ENCODE data around the gene ADGRA1. TPM values are rescaled to one million over a fixed set of nuclear protein-coding genes. Genes with fewer than 3 reads are reported as not detected.

Gene ADGRA1
- total RNA-seq, 1 experiment from 2014 or later = not detected

GRCh38 chr10:133167693-133168616 is 80.2 kb downstream of the ADGRA1 start:
- H3K4me3 Mint-ChIP-seq (ENCODE audit: unreplicated experiment) = no peak overlapping the region
- H3K27ac Mint-ChIP-seq (ENCODE audit: low read depth, unreplicated experiment) = no peak overlapping the region
- ChIA-PET CTCF (interaction anchor here (0.7 kb wide), 1 partner anchor 140 kb away, joined by 4 read pairs; no protein-coding TSS in a partner anchor), POLR2A (no interaction called here)
- no peaks in the 10 kb centered on the region for H3K27me3 Mint-ChIP-seq (ENCODE audit: insufficient read depth, unreplicated experiment)
- BruUV-seq (replicated peaks) = no TSS peak
- H3K4me1 Mint-ChIP-seq (ENCODE audit: insufficient read depth, unreplicated experiment) = no peaks in the 10 kb centered on the region
- H3K36me3 Mint-ChIP-seq (ENCODE audit: insufficient read depth, unreplicated experiment) = no peaks in the 10 kb centered on the region
- intact Hi-C loops (cut with micrococcal nuclease) = no loop called here
- H3K9me3 Mint-ChIP-seq (ENCODE audit: unreplicated experiment) = peaks cover 10% of the 10 kb centered on the region
- DNase-seq (ENCODE audit: unreplicated experiment) = no peak
- TF ChIP-seq CTCF (IDR thresholded peaks at IDR 0.05; ENCODE audit: unreplicated experiment) = no peak

GRCh38 chr10:133168617-133169031 is 80.9 kb downstream of the ADGRA1 start:
- ChIA-PET POLR2A (no interaction called here), CTCF (no interaction called here)
- H3K4me3 Mint-ChIP-seq (ENCODE audit: unreplicated experiment) = no peak overlapping the region
- no TSS peak for BruUV-seq (replicated peaks)
- no peaks in the 10 kb centered on the region for H3K36me3 Mint-ChIP-seq (ENCODE audit: insufficient read depth, unreplicated experiment)
- intact Hi-C loops (cut with micrococcal nuclease) = no loop called here
- peaks cover 8% of the 10 kb centered on the region for H3K9me3 Mint-ChIP-seq (ENCODE audit: unreplicated experiment)
- H3K4me1 Mint-ChIP-seq (ENCODE audit: insufficient read depth, unreplicated experiment) = no peaks in the 10 kb centered on the region
- no peak for DNase-seq (ENCODE audit: unreplicated experiment)
- no peak for TF ChIP-seq CTCF (IDR thresholded peaks at IDR 0.05; ENCODE audit: unreplicated experiment)
- H3K27ac Mint-ChIP-seq (ENCODE audit: low read depth, unreplicated experiment) = no peak overlapping the region
- H3K27me3 Mint-ChIP-seq (ENCODE audit: insufficient read depth, unreplicated experiment) = no peaks in the 10 kb centered on the region

GRCh38 chr10:133169173-133169947 is 81.6 kb downstream of the ADGRA1 start:
- DNase-seq (ENCODE audit: unreplicated experiment) = no peak
- ChIA-PET POLR2A (no interaction called here), CTCF (no interaction called here)
- Mint-ChIP-seq H3K4me1 (ENCODE audit: insufficient read depth, unreplicated experiment) (no peaks in the 10 kb centered on the region), H3K36me3 (ENCODE audit: insufficient read depth, unreplicated experiment) (no peaks in the 10 kb centered on the region), H3K4me3 (ENCODE audit: unreplicated experiment) (no peak overlapping the region), H3K27ac (ENCODE audit: low read depth, unreplicated experiment) (no peak overlapping the region), H3K27me3 (ENCODE audit: insufficient read depth, unreplicated experiment) (no peaks in the 10 kb centered on the region), H3K9me3 (ENCODE audit: unreplicated experiment) (peaks cover 14% of the 10 kb centered on the region)
- TF ChIP-seq CTCF (IDR thresholded peaks at IDR 0.05; ENCODE audit: unreplicated experiment) = no peak
- BruUV-seq (replicated peaks) = no TSS peak
- intact Hi-C loops (cut with micrococcal nuclease) = no loop called here

- H3K9me3 Mint-ChIP-seq (ENCODE audit: unreplicated experiment) = peaks cover 22% of the 10 kb centered on the region
- H3K27me3 Mint-ChIP-seq (ENCODE audit: insufficient read depth, unreplicated experiment) = no peaks in the 10 kb centered on the region
- DNase-seq (ENCODE audit: unreplicated experiment) = no peak
- no peak overlapping the region for H3K27ac Mint-ChIP-seq (ENCODE audit: low read depth, unreplicated experiment)
- ChIA-PET CTCF (no interaction called here), POLR2A (no interaction called here)
- H3K4me1 Mint-ChIP-seq (ENCODE audit: insufficient read depth, unreplicated experiment) = no peaks in the 10 kb centered on the region
- intact Hi-C loops (cut with micrococcal nuclease) = no loop called here
- H3K36me3 Mint-ChIP-seq (ENCODE audit: insufficient read depth, unreplicated experiment) = no peaks in the 10 kb centered on the region
- no peak for TF ChIP-seq CTCF (IDR thresholded peaks at IDR 0.05; ENCODE audit: unreplicated experiment)
- H3K4me3 Mint-ChIP-seq (ENCODE audit: unreplicated experiment) = no peak overlapping the region
- no TSS peak for BruUV-seq (replicated peaks)
Observed at GRCh38 chr10:133170092-133170491, 82.4 kb downstream of the ADGRA1 start.
